ENCODE measurements around the gene FOSL2.
"Not testable (repeated sequence)": the region's sequence is repeated elsewhere in the genome, so short reads cannot be mapped to it uniquely, and the experiment has no call there.

Gene FOSL2

DNA sequence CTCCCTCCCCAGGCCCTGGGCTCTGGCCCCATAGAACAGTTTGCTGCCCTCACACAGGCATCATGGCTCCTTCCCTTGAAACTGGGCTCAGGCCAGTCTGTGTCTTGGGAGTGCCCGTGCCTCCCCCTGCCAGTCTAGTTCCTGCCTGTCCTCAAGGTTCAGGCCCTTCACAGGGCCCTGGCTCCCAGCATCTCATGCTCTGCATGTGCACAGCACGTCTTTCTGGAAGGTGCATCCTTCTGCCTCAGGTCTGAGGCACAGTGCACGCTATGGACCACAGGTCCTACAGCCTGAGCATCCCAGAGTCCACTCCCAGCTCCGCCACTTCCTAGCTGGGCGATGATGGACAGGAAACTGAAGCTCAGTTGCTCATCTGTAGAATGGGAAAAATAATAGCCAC, 35.6 kb upstream of the FOSL2 start:
- no peak for DNase-seq (ENCODE audit: low spot score)

DNA sequence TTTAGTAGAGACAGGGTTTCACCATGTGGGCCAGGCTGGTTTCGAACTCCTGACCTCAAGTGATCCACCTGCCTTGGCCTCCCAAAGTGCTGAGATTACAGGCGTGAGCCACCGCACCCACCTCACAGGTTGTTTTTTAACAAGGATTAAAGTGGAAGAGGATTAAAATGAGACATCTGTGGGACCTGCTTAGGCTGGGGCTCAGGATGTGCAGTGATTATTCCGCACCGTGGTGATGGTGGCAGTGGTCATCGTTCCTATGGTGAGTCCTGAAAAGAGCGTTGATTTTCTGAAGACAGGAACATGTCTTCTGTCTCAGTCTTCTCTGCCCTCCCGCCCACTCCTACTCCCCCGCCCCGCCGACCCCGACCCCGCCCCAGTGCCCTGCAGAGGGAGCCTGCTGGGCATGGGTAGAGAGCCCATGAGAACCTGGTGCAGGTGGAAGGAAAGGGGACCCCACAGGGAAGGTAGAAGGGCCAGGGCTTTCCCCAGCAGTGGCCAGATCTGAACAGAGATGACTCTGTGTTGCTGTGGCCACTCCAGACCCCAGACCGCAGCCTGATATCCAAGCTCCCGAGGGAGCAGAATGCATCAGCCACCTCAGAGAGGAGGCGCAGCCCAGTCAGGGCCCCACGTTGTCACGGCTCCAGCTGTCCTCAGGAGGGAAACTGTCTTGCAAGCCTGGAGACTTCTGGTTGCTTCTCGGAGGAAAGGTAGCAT, 34.5 kb upstream of the FOSL2 start:
- DNase-seq (ENCODE audit: low spot score) = no peak

DNA sequence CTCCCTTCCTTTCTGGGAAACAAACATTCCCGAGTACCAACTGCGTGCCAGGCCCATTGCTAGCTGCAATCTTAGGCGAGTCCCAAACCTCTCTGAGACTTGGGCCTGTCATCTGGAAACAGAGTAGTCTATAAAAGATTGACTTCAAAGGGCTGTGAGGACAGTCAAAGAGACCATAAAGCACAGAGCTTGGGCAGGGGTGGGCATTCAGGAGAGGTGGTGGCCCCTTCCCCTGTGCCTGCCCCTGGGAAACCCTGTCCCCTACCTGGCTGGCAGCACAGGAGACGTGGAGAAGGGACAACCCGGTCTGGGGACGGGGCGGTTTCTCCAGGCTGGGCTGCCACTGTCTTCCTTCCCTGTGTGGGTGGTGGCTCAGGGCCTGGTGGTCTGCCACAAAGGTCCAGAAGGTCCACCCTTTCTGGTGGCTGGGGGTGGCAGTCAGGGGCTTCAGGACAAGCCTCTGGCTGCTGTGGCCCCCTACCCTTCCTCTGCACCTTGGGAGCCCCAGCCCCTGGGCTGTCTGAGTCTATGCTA, 33.9 kb upstream of the FOSL2 start:
- DNase-seq (ENCODE audit: low spot score) = no peak

DNA sequence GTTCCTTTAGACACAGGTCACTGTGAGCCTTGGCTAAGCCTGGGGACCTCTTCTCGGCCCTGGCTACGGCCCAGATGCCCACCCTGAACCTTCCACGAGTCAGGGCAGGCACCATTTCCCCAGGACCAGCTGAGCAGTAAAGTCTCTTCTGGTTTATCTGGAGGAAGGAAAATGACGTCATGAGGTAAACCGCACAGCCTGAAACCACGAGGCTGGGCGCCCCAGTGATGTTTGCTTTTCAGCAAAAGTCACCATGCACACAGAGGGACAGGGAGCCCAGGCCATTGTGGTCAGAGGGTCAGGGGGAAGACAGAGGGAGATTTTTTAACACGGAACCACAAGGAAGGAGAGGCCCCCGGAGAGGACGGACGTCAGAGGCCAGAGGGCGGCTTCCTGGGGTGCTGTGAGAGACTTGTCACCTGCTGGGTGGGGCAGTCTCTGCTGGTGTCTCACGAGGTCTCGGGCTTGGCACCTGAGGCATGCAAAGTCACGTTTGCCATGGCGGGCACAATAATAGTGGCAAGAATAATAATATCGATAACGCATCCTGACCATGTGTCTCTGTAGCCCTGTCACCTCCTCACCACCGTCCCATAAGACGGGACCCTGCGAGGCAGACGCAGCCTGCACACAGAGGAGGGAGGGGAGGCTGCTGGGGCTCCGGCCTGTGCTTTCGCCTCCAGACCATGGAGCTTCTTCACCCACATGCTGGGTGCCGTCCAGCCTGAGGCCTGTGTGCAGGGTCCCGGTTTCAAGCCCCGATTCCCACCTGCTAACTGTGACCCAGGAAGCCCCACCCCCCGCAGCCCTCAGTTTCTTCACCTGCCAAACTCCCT, 33.2 kb upstream of the FOSL2 start:
- no peak for DNase-seq (ENCODE audit: low spot score)

DNA sequence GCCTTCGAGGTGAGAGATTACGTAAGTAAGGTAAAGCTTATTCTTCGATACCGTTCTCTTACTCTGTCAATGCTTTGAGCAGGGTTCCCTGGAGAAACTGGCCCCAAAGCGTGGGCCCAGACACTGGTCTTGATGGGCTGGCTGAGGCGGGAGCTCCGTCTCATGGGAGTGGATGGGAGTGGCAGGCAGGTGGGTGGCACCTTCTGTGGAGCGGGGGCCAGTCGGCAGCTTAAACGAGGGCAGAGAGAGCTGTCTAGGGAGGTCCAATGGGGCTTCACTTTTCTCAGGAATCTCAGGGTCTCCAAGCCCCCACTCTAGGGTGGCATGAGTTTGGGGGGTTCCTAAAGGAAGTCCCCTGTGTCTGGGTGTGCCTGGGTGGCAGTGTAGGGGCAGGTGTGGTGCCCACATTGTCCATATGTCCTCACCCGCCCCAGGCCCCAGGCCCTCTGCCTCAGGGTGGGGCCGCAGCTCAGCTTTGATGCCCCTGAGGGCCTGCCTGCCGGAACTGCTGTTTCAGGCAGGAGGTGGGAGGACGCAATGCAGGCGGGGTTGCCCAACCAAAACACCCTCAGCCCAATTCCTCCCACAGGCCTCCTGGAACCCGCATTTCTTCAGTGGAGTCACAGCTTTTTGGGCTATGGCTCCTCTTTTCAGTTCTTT, 32.5 kb upstream of the FOSL2 start:
- no peak for DNase-seq (ENCODE audit: low spot score)

DNA sequence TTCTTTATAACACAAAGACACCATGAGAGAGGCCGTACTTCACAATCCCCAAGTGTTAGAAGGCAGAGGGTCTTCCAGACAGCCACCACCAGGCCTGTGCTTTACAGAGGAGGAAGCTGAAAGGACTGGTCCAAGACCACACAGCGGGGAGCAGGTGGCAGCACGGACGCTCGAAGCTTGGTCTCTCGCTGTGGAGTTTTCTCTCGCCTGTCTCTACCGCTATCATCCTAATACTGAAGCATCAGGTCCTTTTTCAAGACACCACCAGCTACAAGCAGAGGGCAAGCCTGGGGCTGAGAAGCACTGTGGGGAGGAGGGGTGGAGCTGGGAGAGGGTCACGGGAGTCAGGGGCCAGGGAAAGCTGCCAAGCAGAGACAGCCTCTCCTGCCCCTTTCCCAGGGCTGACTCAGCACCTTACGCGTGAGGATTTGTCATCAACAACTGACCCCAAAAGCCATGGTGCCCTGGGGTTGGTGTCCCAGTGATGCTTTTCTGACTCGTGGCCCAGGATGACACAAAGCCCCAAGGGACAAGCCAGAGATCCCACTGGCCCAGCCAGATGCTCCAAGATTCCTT, 31.9 kb upstream of the FOSL2 start:
- DNase-seq (ENCODE audit: low spot score) = peak; percentile 32

DNA sequence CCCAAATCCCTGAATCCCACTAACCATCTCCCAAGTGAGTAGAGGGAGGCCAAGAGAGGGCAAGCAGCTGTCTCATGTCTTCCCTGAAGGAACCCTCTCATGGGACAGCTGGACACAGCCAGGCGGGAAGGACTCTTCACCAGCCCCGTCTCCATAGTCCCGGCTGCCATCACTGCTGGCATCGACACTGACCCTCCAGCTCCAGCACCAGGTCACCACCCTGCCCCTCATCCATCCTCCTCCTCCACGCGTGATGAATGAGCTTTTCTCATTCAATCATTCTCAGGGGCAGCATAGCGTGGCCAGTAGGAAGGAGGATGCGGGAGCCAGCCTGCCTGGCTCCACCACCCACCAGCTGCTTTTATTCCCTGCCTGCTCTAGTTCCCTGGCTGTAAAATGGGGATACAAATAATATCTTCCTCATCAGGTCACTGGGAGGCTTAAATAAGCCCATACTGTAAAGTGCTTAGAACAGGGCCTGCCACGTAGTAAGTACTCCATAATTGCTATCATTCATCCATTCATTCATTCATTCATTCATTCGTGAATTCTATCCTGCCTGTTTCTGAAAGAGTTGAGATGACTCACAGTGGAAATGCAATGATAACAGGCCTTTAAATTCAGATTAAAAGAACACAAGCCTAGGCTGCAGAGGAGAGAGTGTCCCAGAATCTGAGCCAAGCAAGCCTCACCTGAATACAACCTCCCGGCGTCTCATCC, 30.5 kb upstream of the FOSL2 start:
- no peak for DNase-seq (ENCODE audit: low spot score)

DNA sequence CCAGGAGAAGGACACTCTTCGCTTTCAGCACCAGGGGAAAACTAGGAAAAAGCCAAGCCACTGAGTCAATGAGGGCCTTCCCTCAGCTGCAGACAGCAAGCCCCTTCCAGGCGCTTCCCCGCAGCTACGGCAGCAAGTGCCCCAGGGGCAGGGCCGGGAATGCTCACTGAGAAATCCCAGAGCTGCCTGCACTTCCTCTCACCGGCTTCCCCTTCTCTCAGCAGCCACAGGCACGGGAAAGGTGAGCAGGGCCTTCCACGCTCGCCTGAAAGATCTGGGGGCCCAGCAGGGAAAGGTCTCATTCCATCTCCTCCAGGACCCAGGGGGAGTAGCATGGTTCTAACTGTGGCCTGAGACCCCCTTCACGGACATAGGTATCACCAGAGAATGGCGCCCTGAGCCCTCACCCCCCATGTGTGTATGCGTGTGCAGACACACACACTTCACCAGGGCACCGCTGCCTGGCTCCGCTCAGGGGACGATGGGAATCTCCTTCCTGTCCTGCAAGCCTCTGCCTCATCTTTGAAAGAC, 29.6 kb upstream of the FOSL2 start:
- no peak for DNase-seq (ENCODE audit: low spot score)

DNA sequence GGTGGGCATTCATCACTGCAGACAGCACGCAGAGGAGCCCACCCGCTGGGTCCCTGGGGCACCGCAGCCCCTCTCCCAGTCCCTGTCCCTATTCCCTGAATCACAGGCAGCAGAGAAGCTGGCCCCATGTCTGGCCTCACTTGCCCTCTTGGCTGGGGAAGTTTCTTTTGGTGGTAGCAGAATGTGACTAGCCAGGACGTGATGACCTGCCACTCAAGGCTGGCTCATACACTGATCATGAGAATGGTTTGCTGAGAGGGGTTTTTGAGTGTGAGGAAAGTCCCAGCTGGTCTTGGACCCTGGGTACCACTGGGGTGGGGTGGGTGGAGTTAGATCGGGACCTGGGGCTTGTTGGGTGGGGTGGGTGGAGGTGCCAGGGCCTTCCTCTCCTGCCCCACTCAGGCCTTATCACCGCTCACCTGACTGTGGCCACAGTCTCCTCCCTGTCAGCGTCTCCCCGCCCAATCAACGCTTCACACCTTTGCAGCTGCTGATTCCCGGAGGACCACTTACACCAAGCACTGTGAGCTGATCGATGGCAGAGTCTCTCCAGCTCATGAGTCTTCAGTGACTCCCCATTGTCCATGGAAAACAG, 28.9 kb upstream of the FOSL2 start:
- DNase-seq (ENCODE audit: low spot score) = no peak

DNA sequence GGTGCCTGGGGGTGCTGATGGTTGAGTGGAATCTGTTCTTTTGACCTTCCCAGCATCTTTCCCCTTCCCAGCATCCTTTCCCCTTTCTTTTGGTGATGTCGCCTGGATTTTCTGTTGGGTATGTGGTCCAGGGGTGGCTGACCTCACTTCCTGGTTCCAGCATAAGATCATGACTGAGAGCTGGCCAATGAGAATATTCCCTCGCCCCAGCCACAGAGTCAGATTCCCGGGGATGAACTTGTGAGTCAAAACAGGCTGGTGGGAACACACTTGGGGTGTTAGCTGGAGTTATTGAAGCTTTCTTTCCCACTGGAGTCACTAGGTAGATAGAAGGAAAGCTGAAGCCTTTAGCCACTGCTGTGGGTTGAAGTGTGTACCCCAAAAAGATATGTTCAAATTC, 28.0 kb upstream of the FOSL2 start:
- DNase-seq (ENCODE audit: low spot score) = no peak

DNA sequence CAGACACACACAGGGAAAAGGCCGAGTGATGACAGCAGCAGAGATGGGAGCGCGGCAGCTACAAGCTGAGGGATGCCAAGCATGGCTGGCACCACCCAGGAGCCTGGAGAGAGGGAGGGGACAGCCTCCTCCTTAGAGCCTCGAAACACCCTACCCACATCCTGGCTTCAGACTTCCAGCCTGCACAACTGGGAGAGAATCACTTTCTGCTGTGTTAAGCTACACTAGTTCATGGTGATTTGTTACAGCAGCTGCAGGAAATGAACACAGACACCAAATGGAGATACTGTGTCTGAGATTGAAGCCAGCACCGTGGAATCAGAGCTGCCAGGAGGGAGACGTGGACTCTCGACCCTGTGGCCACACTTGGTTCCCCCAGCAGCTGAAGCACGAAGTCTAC, 27.5 kb upstream of the FOSL2 start:
- no peak for DNase-seq (ENCODE audit: low spot score)

DNA sequence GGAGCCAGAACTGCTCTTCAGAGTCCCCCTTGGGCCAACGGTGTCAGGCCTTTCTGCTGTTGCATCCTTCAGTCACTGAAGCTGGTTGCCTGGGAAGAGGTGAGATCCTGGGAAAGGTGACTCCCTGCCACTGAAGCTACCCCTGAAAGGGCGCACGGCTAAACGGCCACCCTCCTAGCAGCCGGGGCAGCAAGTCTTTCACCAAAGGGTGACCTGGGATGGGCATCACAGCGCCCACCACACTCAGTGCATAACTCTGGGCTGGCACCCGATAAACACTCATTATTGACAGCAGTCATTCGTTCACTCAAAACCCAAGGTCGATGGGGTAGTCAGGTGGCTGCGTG, 26.5 kb upstream of the FOSL2 start:
- no peak for DNase-seq (ENCODE audit: low spot score)

DNA sequence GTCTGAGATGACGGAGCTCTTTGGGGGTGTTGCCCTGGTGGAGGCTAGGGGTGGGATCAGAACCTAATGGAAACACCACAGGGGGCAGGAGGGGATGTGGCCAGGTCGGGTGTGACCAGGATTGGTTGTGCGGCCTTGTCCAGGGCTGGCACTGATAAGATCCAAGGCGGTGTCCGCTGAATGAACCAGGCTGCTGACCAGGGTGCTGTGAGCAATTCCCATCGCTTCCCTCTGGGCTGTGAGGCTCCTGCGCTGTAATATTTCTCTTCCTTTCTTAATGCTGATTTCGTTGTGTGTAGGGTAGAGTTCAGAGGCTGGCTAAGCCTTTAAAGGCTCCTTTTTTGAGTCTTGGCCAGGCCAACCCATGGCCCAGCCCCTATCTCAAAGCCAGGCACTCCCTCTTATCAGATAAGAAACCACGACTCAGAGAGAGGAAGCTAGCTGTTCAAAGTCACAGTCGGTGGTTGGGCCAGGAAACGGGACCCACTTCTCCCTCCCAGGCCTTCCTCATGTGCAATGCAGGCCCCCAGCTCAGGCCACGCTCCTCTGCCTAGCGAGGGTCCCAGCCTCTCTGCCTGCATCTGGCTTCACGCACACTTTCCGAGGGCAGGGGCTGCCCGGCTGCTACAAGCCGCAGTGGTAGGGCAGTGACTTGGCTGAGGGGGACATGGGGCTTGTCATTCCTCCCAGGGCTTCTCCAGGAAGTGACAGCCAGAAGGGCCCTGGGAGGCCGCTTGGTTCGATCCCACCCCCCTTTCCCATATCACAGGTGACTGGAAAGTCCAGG, 26.0 kb upstream of the FOSL2 start:
- DNase-seq (ENCODE audit: low spot score) = no peak

DNA sequence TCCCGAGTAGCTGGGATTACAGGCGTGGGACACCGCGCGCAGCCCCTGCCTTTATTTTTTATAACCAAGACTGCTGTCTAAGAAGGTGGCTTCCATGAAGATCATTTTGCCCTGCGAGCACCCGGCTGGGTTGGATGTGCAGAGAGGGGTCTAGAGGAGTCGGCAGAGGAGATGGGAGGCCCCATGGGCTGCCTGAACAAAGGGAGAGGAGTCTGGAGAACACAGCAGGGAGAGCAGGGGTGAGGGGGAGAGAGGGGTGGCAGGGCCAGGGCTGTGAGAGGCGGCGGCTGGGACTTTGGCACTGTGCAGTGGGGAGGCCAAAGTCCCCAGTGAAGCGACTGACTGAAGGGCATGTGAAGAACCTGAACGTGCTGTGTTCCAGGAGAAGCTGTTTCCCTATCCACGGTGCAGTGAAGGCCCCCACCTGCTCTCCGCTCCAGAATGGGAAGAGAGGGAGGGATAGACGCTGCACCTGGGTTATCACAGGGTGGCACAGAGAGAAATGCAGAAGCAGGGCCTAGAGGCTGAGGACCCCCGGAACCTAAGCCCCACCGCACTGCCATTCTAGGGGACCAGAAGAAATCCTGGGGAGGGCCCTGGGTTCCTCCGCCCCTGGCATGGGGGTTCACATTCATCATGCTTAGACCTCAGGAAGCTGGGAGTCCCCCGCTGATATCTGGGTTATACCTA, 24.8 kb upstream of the FOSL2 start:
- DNase-seq (ENCODE audit: low spot score) = no peak

DNA sequence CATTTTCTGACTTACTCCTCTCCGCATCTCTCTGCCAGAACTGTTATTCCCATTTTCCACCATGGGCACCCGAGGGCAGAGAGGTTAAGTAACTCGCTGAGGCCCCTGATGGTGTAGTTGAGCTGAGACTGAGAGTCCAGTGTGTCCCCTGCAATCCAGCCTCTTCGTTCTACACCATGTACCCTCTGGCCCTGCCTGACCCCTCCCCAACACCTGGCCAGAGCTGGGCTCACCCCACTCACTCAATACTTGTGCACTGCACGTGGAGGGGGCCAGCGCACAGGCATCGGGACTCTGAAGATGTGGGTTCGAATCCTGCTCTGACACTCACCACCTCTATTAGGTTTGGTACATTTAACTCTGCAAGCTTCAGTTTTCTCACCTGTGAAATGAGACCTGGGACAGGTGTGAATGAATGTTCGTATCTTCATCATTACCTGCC, 24.3 kb upstream of the FOSL2 start:
- no peak for DNase-seq (ENCODE audit: low spot score)

DNA sequence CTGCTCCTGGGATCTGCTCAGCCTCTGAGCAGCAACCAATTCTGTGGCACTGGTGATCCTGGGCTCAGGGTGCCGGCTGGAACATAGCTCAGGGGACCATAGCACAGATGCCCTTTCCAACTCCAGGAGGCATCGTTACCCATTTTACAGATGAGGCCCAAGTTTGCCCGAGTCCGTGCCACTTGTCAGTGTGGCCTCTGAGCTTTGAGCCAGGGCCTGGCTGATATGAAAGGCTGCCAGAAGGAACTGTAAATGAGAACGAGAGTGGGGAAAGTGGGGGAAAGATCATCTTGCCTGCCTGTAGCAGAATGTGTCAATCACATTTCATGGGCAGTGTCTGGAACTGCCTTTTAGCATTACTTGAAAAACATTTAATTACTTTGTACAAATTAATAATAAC, 23.3 kb upstream of the FOSL2 start:
- no peak for DNase-seq (ENCODE audit: low spot score)

DNA sequence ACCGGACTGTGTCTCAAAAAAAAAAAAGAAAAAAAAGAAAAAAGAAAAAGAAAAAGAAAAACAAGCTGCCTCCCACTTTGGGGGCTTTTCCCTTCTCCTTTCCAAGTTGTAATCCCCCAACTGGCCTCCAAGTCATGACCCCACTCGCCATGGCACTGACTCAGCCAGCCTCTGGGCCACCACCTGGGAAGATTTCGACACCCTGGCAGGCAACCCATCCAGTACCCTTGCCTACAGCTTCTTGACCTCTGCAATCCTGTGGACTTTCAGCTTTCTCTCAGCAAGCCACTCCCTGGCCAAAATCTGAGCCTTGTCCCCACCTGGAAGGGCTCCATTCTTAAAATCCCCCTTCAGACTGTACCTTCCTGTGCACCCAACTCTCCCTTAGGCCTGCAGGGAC, 22.3 kb upstream of the FOSL2 start:
- no peak for DNase-seq (ENCODE audit: low spot score)

DNA sequence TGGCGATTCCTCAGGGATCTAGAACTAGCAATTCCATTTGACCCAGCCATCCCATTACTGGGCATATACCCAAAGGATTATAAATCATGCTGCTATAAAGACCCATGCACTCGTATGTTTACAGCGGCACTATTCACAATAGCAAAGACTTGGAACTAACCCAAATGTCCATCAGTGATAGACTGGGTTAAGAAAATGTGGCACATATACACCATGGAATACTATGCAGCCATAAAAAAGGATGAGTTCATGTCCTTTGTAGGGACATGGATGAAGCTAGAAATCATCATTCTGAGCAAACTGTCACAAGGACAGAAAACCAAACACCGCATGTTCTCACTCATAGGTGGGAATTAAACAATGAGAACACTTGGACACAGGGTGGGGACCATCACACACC, 20.9 kb upstream of the FOSL2 start:
- DNase-seq (ENCODE audit: low spot score) = not testable (repeated sequence)

DNA sequence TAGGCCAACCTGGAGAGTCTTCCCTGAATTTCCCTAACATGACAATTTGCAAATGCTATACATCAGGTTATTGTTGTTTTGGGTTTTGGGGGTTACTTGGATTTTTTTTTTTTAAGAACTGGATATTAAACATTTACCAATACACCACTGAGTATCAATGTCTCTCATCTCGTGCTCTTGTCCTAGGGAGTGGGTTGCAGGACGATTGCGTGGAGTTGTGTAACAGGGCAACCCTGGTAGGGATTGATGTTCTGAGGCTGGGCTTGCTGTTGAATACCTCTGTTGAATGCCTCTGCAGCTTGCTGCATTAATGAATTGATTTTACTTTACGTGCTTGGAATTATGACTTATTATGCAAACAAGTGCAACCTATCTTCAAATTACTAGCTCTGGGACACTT, 18.8 kb upstream of the FOSL2 start:
- DNase-seq (ENCODE audit: low spot score) = no peak

DNA sequence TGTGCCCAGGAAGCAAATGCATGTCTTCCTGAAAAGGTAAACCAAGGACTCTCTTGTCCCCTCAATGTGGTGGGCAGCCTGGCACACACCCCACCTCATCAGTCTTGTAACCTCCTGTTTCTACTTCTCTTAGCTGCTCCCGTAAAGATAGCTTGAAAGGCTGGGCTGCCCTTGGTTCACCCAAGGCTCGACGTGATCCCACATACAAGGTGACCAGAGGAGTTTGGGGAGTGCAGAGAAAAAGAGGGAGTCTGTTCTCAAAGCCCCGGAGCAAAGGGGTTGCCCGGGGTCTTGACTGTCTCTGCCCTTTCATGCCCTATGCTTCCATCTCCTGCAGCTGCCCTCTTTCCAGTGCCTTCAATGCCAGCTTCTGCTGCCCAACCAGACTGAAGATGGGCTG, 18.3 kb upstream of the FOSL2 start:
- no peak for DNase-seq (ENCODE audit: low spot score)
